HFF-Myc (cell line): Measurements from ENCODE around the gene LINC01488.
A peak's percentile ranks its signal among the peaks of the same experiment; 100 is the strongest.

Source experiments
- DNase-seq: peaks from one replicate; pipeline ENCODE4 v3.0.0-alpha.2; 2011; ENCODE audit warnings: low read depth; ENCODE audit errors: extremely low read depth
- H3K4me3 ChIP-seq: replicated peaks from 2 replicates; pipeline ENCODE4 v1.5.1; 2011; ENCODE audit warnings: low read depth, mild to moderate bottlenecking, control low read depth, low read length
- CTCF ChIP-seq: IDR thresholded peaks from 2 replicates; pipeline ENCODE4 v1.5.1; 2012; ENCODE audit warnings: mild to moderate bottlenecking, low read depth, low read length, control low read depth; ENCODE audit errors: missing control alignments

LINC01488 gene

GRCh38 chr11:69459848-69460539 lies 21.5 kb upstream of the LINC01488 start:
- no peak for TF ChIP-seq CTCF

GRCh38 chr11:69460540-69461257 lies 20.8 kb upstream of the LINC01488 start:
- no peak for TF ChIP-seq CTCF
- no peak overlapping the region for H3K4me3 ChIP-seq
- no peak for DNase-seq

More at GRCh38 chr11:69459848-69460539, 21.5 kb upstream of the LINC01488 start:
- no peak for DNase-seq
- H3K4me3 ChIP-seq, result no peak overlapping the region

GRCh38 chr11:69461272-69461962 lies 20.0 kb upstream of the LINC01488 start:
- TF ChIP-seq CTCF, result no peak
- no peak for DNase-seq
- H3K4me3 ChIP-seq, result no peak overlapping the region

- DNase-seq, result no peak
- TF ChIP-seq CTCF, result no peak
- no peak overlapping the region for H3K4me3 ChIP-seq
Measured at GRCh38 chr11:69462106-69462951, 19.1 kb upstream of the LINC01488 start.

- TF ChIP-seq CTCF, result no peak
- no peak overlapping the region for H3K4me3 ChIP-seq
- peak; percentile 47 for DNase-seq
Measured at GRCh38 chr11:69463181-69463994, 18.1 kb upstream of the LINC01488 start.
